Natural killer cell (primary cell): ENCODE measurements around the gene SNX8. TPM values are rescaled to one million over a fixed set of nuclear protein-coding genes. Genes with fewer than 3 reads are reported as not detected.

Experiments used
- ATAC-seq, 3 donors: fragments of 150-1000 bp in 2 of 3; fragments of 200-7000 bp in 1 of 3; cut with Tn5 transposase; 1 replicate in 1 of 3; 2 replicates in 2 of 3; pipeline ENCODE4 v1.10.0; 2021; ENCODE audit warnings: mild to moderate bottlenecking in 2 of 3, moderate library complexity in 2 of 3
- DNase-seq, 2 donors: peaks; one replicate each; pipeline versions ENCODE4 v3.0.0 to v3.0.0-alpha.2; 2013 to 2021; ENCODE audit warnings: mixed read lengths in 1 of 2
- H3K27ac ChIP-seq: one replicate; pipeline ENCODE4 v1.5.1; 2013; ENCODE audit warnings: mild to moderate bottlenecking, low read length
- H3K27me3 ChIP-seq: one replicate; pipeline ENCODE4 v1.6.1; 2013; ENCODE audit warnings: low read length; ENCODE audit not compliant: control insufficient read depth, insufficient read depth
- H3K36me3 ChIP-seq: one replicate; pipeline ENCODE4 v1.6.1; 2013; ENCODE audit warnings: low read length; ENCODE audit not compliant: control insufficient read depth, insufficient read depth
- H3K4me1 ChIP-seq: one replicate; pipeline ENCODE4 v1.6.1; 2013; ENCODE audit warnings: low read length; ENCODE audit not compliant: control insufficient read depth, insufficient read depth
- H3K4me3 ChIP-seq: one replicate; pipeline ENCODE4 v1.5.1; 2013; ENCODE audit warnings: low read length
- H3K9me3 ChIP-seq: one replicate; pipeline ENCODE4 v1.6.1; 2013; ENCODE audit warnings: low read length; ENCODE audit not compliant: control insufficient read depth, insufficient read depth
- H3K27ac Mint-ChIP-seq, 2 donors: one replicate each; pipeline ENCODE4 v1.8.0; 2022; ENCODE audit warnings: mild to moderate bottlenecking in 2 of 2, mixed read lengths in 2 of 2, moderate library complexity in 1 of 2
- H3K27me3 Mint-ChIP-seq, 2 donors: one replicate each; pipeline ENCODE4 v1.8.0; 2022; ENCODE audit warnings: low read depth in 2 of 2, mixed read lengths in 2 of 2
- H3K36me3 Mint-ChIP-seq: one replicate; pipeline ENCODE4 v1.8.0; 2022; ENCODE audit warnings: mixed read lengths
- H3K4me1 Mint-ChIP-seq, 2 donors: one replicate each; pipeline ENCODE4 v1.8.0; 2022; ENCODE audit warnings: mixed read lengths in 2 of 2
- H3K4me3 Mint-ChIP-seq: one replicate; pipeline ENCODE4 v1.8.0; 2022; ENCODE audit warnings: mild to moderate bottlenecking, moderate library complexity, mixed read lengths
- H3K9me3 Mint-ChIP-seq, 2 donors: one replicate each; pipeline ENCODE4 v1.8.0; 2022; ENCODE audit warnings: mixed read lengths in 2 of 2
- CTCF ChIP-seq: fragments of 200-600 bp; IDR thresholded peaks from one replicate; pipeline ENCODE4 v1.8.0; 2022; ENCODE audit warnings: antibody characterized with exemption
- WGBS: methylation state at CpG from one replicate; pipeline ENCODE4 v1.1.7; 2013; ENCODE audit warnings: missing lambda C conversion rate; ENCODE audit not compliant: insufficient coverage; 5-methylcytosine and 5-hydroxymethylcytosine counted together
- intact Hi-C: fragments of 100-400 bp; cut with micrococcal nuclease; formaldehyde crosslinking; loops from one replicate; pipeline ENCODE4 v1.14.2; 2022
- total RNA-seq, 4 donors: library from RNA; stranded (reverse); fragments of 120-200 nt in 1 of 4; gene quantifications; one replicate each; pipeline versions ENCODE4 v1.2.3 to v1.2.4, GENCODE V29; 2013 to 2022

Gene SNX8
- total RNA-seq, 3 donors from 2014 or later (not counting 1 experiment from before 2014, with no cell fraction given): 8.3 to 15.7 (median 12.6) TPM

GRCh38 chr7:2296832-2297231 lies 17.4 kb downstream of the SNX8 start:
- Mint-ChIP-seq H3K27me3 (no peaks in the 10 kb centered on the region), H3K9me3 (no peaks in the 10 kb centered on the region), H3K4me3 (no peak overlapping the region), H3K27ac (no peak overlapping the region), H3K4me1 (peaks cover 18 to 28% of the 10 kb centered on the region in 2 donors), H3K36me3 (no peaks in the 10 kb centered on the region)
- no peak overlapping the region for H3K4me3 ChIP-seq
- no peaks in the 10 kb centered on the region for H3K27me3 ChIP-seq
- intact Hi-C loops: no loop called here
- no peak overlapping the region for H3K27ac ChIP-seq
- no peaks in the 10 kb centered on the region for H3K36me3 ChIP-seq
- no peak for ATAC-seq
- TF ChIP-seq CTCF: no peak
- WGBS: 91% methylated on average over 6 of the region's 6 CpGs
- peaks cover 20% of the 10 kb centered on the region for H3K4me1 ChIP-seq
- no peaks in the 10 kb centered on the region for H3K9me3 ChIP-seq
- DNase-seq: no peak

GRCh38 chr7:2295936-2296620 lies 18.2 kb downstream of the SNX8 start:
- H3K9me3 ChIP-seq: no peaks in the 10 kb centered on the region
- H3K4me1 ChIP-seq: peaks cover 16% of the 10 kb centered on the region
- H3K27me3 Mint-ChIP-seq: no peaks in the 10 kb centered on the region
- no peaks in the 10 kb centered on the region for H3K27me3 ChIP-seq
- 83% methylated on average over 5 of the region's 6 CpGs for WGBS
- no peaks in the 10 kb centered on the region for H3K36me3 Mint-ChIP-seq
- ATAC-seq (no peak), DNase-seq (no peak)
- peaks cover 22 to 28% of the 10 kb centered on the region in 2 donors for H3K4me1 Mint-ChIP-seq
- H3K27ac ChIP-seq: no peak overlapping the region
- intact Hi-C loops: no loop called here
- H3K4me3 ChIP-seq: no peak overlapping the region
- H3K9me3 Mint-ChIP-seq: no peaks in the 10 kb centered on the region
- no peak for TF ChIP-seq CTCF
- no peaks in the 10 kb centered on the region for H3K36me3 ChIP-seq
- H3K4me3 Mint-ChIP-seq: no peak overlapping the region
- no peak overlapping the region for H3K27ac Mint-ChIP-seq

GRCh38 chr7:2290877-2291276 lies 23.4 kb downstream of the SNX8 start:
- no peak overlapping the region for H3K27ac Mint-ChIP-seq
- no peaks in the 10 kb centered on the region for H3K36me3 Mint-ChIP-seq
- H3K27me3 Mint-ChIP-seq: no peaks in the 10 kb centered on the region
- TF ChIP-seq CTCF: no peak
- Histone ChIP-seq H3K9me3 (no peaks in the 10 kb centered on the region), H3K4me1 (no peaks in the 10 kb centered on the region), H3K27ac (no peak overlapping the region), H3K4me3 (no peak overlapping the region), H3K27me3 (no peaks in the 10 kb centered on the region), H3K36me3 (no peaks in the 10 kb centered on the region)
- 95% methylated on average over 6 of the region's 6 CpGs for WGBS
- no peak for DNase-seq
- H3K4me1 Mint-ChIP-seq: peaks cover 4 to 5% of the 10 kb centered on the region in 2 donors
- no peak overlapping the region for H3K4me3 Mint-ChIP-seq
- H3K9me3 Mint-ChIP-seq: no peaks in the 10 kb centered on the region
- intact Hi-C loops: no loop called here
- ATAC-seq: no peak

GRCh38 chr7:2289621-2290020 lies 24.6 kb downstream of the SNX8 start:
- no peak for ATAC-seq

More at GRCh38 chr7:2289621-2290020, 24.6 kb downstream of the SNX8 start:
- Mint-ChIP-seq H3K36me3 (no peaks in the 10 kb centered on the region), H3K4me1 (peaks cover 4 to 5% of the 10 kb centered on the region in 2 donors), H3K4me3 (no peak overlapping the region), H3K9me3 (no peaks in the 10 kb centered on the region), H3K27ac (no peak overlapping the region), H3K27me3 (no peaks in the 10 kb centered on the region)
- Histone ChIP-seq H3K4me1 (no peaks in the 10 kb centered on the region), H3K9me3 (no peaks in the 10 kb centered on the region), H3K4me3 (no peak overlapping the region), H3K36me3 (no peaks in the 10 kb centered on the region), H3K27me3 (no peaks in the 10 kb centered on the region), H3K27ac (no peak overlapping the region)
- TF ChIP-seq CTCF: no peak
- intact Hi-C loops: no loop called here
- no peak for DNase-seq
- 96% methylated on average over 13 of the region's 13 CpGs for WGBS
